Subcutaneous adipose tissue (tissue), 4 donors: Measurements from ENCODE around the gene SERPINE2. TPM values are rescaled to one million over a fixed set of nuclear protein-coding genes. Genes with fewer than 3 reads are reported as not detected.

ENCODE experiments used
- CTCF ChIP-seq: fragments of 450-650 bp; IDR thresholded peaks from one replicate; pipeline ENCODE4 v1.5.1; 2016; ENCODE audit warnings: low read depth, mild to moderate bottlenecking, control low read depth, antibody characterized with exemption, moderate library complexity
- total RNA-seq, 4 donors: library from RNA; depleted of rRNA; stranded (reverse); fragments of >200 nt; gene quantifications; one replicate each; pipeline ENCODE4 v1.1.0, GENCODE V29; 2016

SERPINE2 gene
- total RNA-seq, 4 donors from 2014 or later, result 3.3 to 8.3 (median 4.7) TPM

GRCh38 chr2:224025874-224026273 is 13.2 kb downstream of the SERPINE2 start:
- no peak for TF ChIP-seq CTCF

GRCh38 chr2:224024270-224024669 is 14.8 kb downstream of the SERPINE2 start:
- no peak for TF ChIP-seq CTCF

GRCh38 chr2:224023188-224023587 is 15.9 kb downstream of the SERPINE2 start:
- no peak for TF ChIP-seq CTCF

- no peak for TF ChIP-seq CTCF
Observed at GRCh38 chr2:224022486-224022885, 16.6 kb downstream of the SERPINE2 start.

GRCh38 chr2:224020523-224020922 is 18.6 kb downstream of the SERPINE2 start:
- no peak for TF ChIP-seq CTCF

- TF ChIP-seq CTCF, result no peak
Observed at GRCh38 chr2:224017957-224018356, 21.1 kb downstream of the SERPINE2 start.

GRCh38 chr2:224016963-224017362 is 22.1 kb downstream of the SERPINE2 start:
- no peak for TF ChIP-seq CTCF
